SU-DHL-6 (cell line): ENCODE measurements around the gene ADIRF.
"Not testable (repeated sequence)": the region's sequence is repeated elsewhere in the genome, so short reads cannot be mapped to it uniquely, and the experiment has no call there.

ENCODE experiments used
- H2AFZ ChIP-seq: fragments of 200-600 bp; sonication (generic); 2 replicates; pipeline ENCODE4 v1.6.1; 2014; ENCODE audit warnings: low read depth, mild to moderate bottlenecking, moderate library complexity, mixed read lengths, antibody characterized with exemption, low read length; ENCODE audit not compliant: severe bottlenecking
- H3F3A ChIP-seq: fragments of 200-600 bp; shearing (Covaris generic); 2 replicates; pipeline ENCODE4 v1.6.0; 2016; ENCODE audit warnings: antibody characterized with exemption, mild to moderate bottlenecking; ENCODE audit not compliant: insufficient read depth
- H3K27ac ChIP-seq: fragments of 200-600 bp; sonication (generic); 2 replicates; pipeline ENCODE4 v1.5.1; 2016; ENCODE audit warnings: low read depth, mild to moderate bottlenecking, low read length, moderate library complexity, mixed read lengths
- H3K27me3 ChIP-seq: fragments of 200-600 bp; sonication (generic), shearing (Covaris generic); 2 replicates; pipeline ENCODE4 v1.6.0; 2014; ENCODE audit warnings: mild to moderate bottlenecking, low read length
- H3K36me3 ChIP-seq: fragments of 200-600 bp; sonication (generic); 2 replicates; pipeline ENCODE4 v1.6.1; 2014; ENCODE audit warnings: mild to moderate bottlenecking, low read length, mixed read lengths
- H3K4me2 ChIP-seq: fragments of 300-600, 200-600 bp; shearing (Covaris generic), sonication (generic); 2 replicates; pipeline ENCODE4 v1.6.0; 2014; ENCODE audit warnings: low read length, low read depth, mild to moderate bottlenecking; ENCODE audit not compliant: poor library complexity, severe bottlenecking
- H3K4me3 ChIP-seq: fragments of 200-600 bp; sonication (generic); 2 replicates; pipeline ENCODE4 v1.5.1; 2014; ENCODE audit warnings: antibody characterized with exemption, low read length, mild to moderate bottlenecking, mixed read lengths; ENCODE audit not compliant: insufficient read depth, poor library complexity, severe bottlenecking
- H3K79me2 ChIP-seq: fragments of 200-600 bp; sonication (generic); 2 replicates; pipeline ENCODE4 v1.6.1; 2014; ENCODE audit warnings: mild to moderate bottlenecking, low read length, moderate library complexity; ENCODE audit not compliant: insufficient read depth
- H3K9ac ChIP-seq: fragments of 200-600 bp; sonication (generic); 2 replicates; pipeline ENCODE4 v1.7.0; 2014; ENCODE audit warnings: mild to moderate bottlenecking, low read length
- H3K9me2 ChIP-seq: fragments of 200-600 bp; sonication (generic); replicated peaks from 2 replicates; pipeline ENCODE4 v1.6.1; 2014; ENCODE audit warnings: low read length; ENCODE audit not compliant: insufficient read depth
- H3K9me3 ChIP-seq: fragments of 200-600 bp; sonication (generic); 2 replicates; pipeline ENCODE4 v1.6.1; 2014; ENCODE audit warnings: low read length, mixed read lengths; ENCODE audit not compliant: insufficient read depth
- H4K20me1 ChIP-seq: fragments of 200-600 bp; sonication (generic); 2 replicates; pipeline ENCODE4 v1.6.1; 2014; ENCODE audit warnings: low read depth, mild to moderate bottlenecking, antibody characterized with exemption, low read length, moderate library complexity, mixed read lengths
- EZH2phosphoT487 ChIP-seq: fragments of 200-600 bp; sonication (generic), shearing (Covaris generic); conservative IDR thresholded peaks from 2 replicates; pipeline ENCODE4 v1.6.1; 2018; ENCODE audit warnings: mild to moderate bottlenecking, antibody characterized with exemption, low read length, moderate library complexity, mixed read lengths
- TF ChIP-seq, protein P1 (sequence below): fragments of 200-600 bp; sonication (generic); IDR thresholded peaks from one replicate; pipeline ENCODE4 v1.5.1; 2017; ENCODE audit warnings: antibody characterized with exemption, mild to moderate bottlenecking, low read length, moderate library complexity; ENCODE audit not compliant: insufficient read depth, poor library complexity, severe bottlenecking

Gene ADIRF

DNA sequence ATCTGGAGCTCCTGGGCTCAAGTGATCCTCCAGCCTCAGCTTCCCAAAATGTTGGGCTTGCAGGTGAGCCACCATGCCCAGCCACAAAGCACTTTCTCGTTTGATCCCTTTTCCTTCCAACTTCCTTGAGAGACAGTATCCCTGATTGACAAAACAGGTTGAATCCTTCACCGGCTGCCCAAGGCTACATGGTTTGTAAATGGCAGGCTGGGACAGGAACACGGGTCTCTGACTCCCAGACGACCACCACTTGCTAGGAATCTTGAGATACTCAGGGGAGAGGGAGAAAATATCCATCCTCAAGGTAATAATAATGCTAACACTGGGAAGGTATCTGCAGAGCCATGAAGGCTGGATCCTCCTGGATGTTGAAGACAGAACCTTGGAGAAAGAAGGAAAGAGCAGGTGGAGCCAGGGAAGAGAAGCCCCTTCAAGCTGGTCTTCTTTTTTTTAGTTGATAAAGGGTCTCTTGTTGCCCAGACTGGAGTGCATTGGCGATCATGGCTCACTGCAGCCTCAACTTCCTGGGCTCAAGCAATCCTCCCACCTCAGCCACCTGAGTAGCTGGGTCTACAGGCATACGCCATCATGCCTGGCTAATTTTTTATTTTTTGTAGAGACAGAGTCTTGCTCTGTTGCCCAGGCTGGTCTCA is 30.7 kb upstream of the ADIRF start:
- H3K27ac ChIP-seq: no peak overlapping the region
- TF ChIP-seq, protein P1, sequence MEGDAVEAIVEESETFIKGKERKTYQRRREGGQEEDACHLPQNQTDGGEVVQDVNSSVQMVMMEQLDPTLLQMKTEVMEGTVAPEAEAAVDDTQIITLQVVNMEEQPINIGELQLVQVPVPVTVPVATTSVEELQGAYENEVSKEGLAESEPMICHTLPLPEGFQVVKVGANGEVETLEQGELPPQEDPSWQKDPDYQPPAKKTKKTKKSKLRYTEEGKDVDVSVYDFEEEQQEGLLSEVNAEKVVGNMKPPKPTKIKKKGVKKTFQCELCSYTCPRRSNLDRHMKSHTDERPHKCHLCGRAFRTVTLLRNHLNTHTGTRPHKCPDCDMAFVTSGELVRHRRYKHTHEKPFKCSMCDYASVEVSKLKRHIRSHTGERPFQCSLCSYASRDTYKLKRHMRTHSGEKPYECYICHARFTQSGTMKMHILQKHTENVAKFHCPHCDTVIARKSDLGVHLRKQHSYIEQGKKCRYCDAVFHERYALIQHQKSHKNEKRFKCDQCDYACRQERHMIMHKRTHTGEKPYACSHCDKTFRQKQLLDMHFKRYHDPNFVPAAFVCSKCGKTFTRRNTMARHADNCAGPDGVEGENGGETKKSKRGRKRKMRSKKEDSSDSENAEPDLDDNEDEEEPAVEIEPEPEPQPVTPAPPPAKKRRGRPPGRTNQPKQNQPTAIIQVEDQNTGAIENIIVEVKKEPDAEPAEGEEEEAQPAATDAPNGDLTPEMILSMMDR: no peak
- no peak for TF ChIP-seq EZH2phosphoT487
- H3K79me2 ChIP-seq: no peaks in the 10 kb centered on the region
- H4K20me1 ChIP-seq: no peaks in the 10 kb centered on the region
- H3K9ac ChIP-seq: no peak overlapping the region
- no peak overlapping the region for H3K4me3 ChIP-seq
- no peak overlapping the region for H3K4me2 ChIP-seq
- no peaks in the 10 kb centered on the region for H3K27me3 ChIP-seq
- H3K9me2 ChIP-seq: no peaks in the 10 kb centered on the region
- H2AFZ ChIP-seq: no peak overlapping the region
- H3K36me3 ChIP-seq: no peaks in the 10 kb centered on the region
- no peaks in the 10 kb centered on the region for H3F3A ChIP-seq
- no peaks in the 10 kb centered on the region for H3K9me3 ChIP-seq

- TF ChIP-seq EZH2phosphoT487: no peak
- TF ChIP-seq, protein P1: no peak
- H3K4me2 ChIP-seq: no peak overlapping the region
- no peaks in the 10 kb centered on the region for H3K9me2 ChIP-seq
- H3K79me2 ChIP-seq: no peaks in the 10 kb centered on the region
- H3K27me3 ChIP-seq: no peaks in the 10 kb centered on the region
- no peaks in the 10 kb centered on the region for H3K9me3 ChIP-seq
- H4K20me1 ChIP-seq: no peaks in the 10 kb centered on the region
- H2AFZ ChIP-seq: no peak overlapping the region
- H3K4me3 ChIP-seq: no peak overlapping the region
- H3K36me3 ChIP-seq: no peaks in the 10 kb centered on the region
- no peaks in the 10 kb centered on the region for H3F3A ChIP-seq
- no peak overlapping the region for H3K9ac ChIP-seq
- no peak overlapping the region for H3K27ac ChIP-seq
Observed at GRCh38 chr10:86938260-86938659, 30.0 kb upstream of the ADIRF start.

GRCh38 chr10:86940076-86940475 is 28.2 kb upstream of the ADIRF start:
- not testable (repeated sequence) for H3K9ac ChIP-seq, H2AFZ ChIP-seq, H3K36me3 ChIP-seq, H3K79me2 ChIP-seq, H3K27ac ChIP-seq, H4K20me1 ChIP-seq, H3F3A ChIP-seq, H3K27me3 ChIP-seq, H3K4me3 ChIP-seq, H3K9me2 ChIP-seq, H3K9me3 ChIP-seq, H3K4me2 ChIP-seq

GRCh38 chr10:86940677-86941076 is 27.6 kb upstream of the ADIRF start:
- H2AFZ ChIP-seq: no peak overlapping the region
- H3K9me2 ChIP-seq: no peaks in the 10 kb centered on the region
- no peak overlapping the region for H3K9ac ChIP-seq
- H3K4me3 ChIP-seq: no peak overlapping the region
- no peak overlapping the region for H3K4me2 ChIP-seq
- H3K79me2 ChIP-seq: no peaks in the 10 kb centered on the region
- H3K36me3 ChIP-seq: no peaks in the 10 kb centered on the region
- H4K20me1 ChIP-seq: no peaks in the 10 kb centered on the region
- TF ChIP-seq EZH2phosphoT487: no peak
- TF ChIP-seq, protein P1: no peak
- no peak overlapping the region for H3K27ac ChIP-seq
- no peaks in the 10 kb centered on the region for H3F3A ChIP-seq
- no peaks in the 10 kb centered on the region for H3K27me3 ChIP-seq
- H3K9me3 ChIP-seq: no peaks in the 10 kb centered on the region
